Epithelial cell of prostate (primary cell): ENCODE data around the gene CNIH4.
"Not testable (repeated sequence)": the region's sequence is repeated elsewhere in the genome, so short reads cannot be mapped to it uniquely, and the experiment has no call there.

Experiments
- DNase-seq: peaks from one replicate; pipeline ENCODE4 v3.0.0-alpha.2; 2011; ENCODE audit warnings: low read depth, low spot score
- H3K27ac ChIP-seq: fragments of 450-650 bp; 2 replicates; pipeline ENCODE4 v1.5.1; 2017; ENCODE audit warnings: mild to moderate bottlenecking

The CNIH4 gene

DNA sequence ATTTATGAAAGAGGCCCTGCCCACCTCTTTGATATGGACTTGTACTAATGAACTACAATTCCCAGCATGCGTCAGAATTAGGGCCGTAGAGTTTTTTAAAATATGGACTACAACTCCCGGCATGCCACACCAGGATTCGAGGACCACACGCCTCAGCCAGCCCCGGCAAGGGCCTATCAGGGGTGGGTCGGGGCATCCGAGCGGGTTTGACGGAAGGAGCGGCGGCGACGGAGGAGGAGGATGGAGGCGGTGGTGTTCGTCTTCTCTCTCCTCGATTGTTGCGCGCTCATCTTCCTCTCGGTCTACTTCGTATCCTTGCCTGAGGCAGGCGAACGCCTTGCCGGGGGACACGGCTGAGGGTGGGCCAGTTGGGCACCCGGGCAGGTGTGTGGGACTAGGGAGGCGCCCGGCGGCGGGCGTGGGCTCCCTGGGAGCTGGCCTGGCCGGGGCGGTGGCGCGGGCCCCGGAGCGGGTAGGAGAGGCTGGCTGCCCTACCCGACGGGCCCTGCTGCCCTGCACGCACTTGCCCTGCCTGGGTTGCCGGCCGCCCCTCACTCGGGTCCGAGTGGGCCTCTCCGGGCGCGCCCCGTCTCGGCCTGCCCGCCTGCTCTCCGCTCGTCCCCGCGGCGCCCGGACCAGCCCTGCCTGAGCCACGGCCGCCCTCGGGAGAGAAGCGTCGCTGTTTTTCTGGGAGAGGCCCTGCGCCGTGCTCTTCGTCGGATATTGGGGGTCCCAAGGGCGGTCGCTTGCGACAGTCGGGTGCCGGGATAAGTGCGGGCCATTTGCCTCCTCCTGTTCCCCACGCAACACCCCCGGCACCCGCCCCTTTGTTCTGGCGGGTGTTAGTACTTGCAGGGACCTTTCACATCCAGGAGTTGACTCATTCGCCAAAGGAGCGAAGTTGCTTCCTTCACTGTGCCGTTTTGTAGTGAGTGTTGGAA lies at the start of gene CNIH4:
CNIH4 (plus strand) TSS at position 195 of the 941 bp plus-strand sequence; CDS start at position 241, 46 bp downstream.
- DNase-seq, result peak; percentile 69
- H3K27ac ChIP-seq, result peak within 1 kb of the TSS; percentile 81

DNA sequence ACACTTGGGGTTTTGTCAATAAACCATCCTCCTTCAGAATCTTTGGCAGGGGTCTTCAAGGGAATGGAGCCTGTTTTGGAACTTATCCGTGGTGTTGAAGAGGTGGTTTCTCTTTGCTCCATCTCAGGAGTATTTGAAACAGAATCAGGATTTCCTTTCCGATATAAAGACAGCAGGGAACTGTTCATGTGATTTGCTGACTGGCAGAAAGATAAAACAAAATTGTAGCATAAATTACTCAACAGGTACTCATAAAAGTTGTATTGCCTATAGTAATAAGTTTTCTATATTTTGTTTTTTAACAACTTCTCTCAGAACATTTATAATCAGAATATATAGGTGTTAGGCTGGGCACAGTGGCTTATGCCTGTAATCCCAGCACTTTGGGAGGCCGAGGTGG lies 48.6 kb upstream of the CNIH4 start:
- DNase-seq, result no peak
- H3K27ac ChIP-seq, result no peak overlapping the region

DNA sequence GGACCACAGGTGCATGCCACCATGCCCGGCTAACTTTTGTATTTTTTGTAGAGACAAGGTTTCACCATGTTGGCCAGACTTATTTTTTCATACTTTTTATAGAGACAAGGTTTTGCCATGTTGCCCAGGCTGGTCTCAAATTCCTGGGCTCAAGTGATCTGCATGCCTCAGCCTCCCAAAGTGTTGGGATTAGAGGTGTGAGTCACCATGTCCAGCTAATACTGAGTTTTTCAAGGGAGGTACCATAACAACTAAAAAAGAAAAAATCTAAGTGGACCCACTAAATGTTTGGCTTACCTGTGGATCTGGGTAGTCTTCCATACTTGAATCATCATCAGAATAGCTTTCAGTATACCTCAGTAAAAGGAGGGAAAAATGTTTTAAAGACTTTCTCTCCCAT lies 45.2 kb upstream of the CNIH4 start:
- H3K27ac ChIP-seq, DNase-seq: not testable (repeated sequence)

DNA sequence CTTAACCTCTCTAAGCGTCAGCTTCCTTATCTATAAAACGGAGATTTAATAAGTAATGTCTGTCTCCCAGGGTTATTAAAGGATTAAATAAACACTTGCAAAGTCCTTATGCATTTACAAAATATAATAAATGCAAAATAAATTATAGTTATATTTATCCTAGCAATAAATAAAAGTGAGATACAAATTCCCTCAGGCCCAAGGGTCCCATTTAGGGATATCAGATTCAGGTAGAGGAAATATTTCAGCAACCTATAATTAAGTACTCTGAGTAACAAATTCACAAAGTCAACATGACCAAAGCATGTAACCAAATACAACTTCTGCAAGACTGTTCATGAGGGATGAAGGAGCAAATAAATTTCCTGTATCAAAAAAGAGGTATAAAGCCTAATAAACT lies 44.7 kb upstream of the CNIH4 start:
- H3K27ac ChIP-seq, result no peak overlapping the region
- DNase-seq, result no peak

DNA sequence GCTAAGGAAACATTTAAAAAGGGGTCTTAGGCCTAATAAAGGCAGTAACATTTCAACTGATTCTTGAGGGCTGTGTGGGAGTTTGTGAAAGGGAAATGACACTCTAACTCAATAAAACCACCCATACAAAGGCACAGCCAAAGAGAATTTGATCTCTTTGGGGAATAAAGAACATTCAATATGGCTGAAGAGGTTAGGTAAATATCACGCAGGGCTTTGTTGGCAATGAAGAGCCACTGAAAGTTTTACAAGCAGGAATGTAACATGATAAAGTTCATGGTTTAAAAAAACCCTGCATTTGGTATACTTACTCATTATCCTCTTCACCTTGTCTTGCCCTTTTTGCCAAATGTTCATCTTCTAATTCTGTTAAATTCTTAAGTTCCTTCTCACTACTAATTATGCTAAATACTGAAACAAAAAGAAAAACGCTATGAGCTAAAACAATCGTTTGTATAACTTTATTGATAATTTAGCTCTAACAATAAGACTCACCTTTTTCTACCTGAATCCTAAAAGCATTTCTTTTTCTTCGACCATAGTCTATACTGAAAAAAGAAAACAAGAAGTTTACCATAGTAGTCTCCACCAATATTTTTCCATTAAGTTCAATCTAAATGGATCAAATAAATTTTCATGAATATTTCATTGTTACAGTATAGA lies 39.2 kb upstream of the CNIH4 start:
- no peak for DNase-seq
- no peak overlapping the region for H3K27ac ChIP-seq

DNA sequence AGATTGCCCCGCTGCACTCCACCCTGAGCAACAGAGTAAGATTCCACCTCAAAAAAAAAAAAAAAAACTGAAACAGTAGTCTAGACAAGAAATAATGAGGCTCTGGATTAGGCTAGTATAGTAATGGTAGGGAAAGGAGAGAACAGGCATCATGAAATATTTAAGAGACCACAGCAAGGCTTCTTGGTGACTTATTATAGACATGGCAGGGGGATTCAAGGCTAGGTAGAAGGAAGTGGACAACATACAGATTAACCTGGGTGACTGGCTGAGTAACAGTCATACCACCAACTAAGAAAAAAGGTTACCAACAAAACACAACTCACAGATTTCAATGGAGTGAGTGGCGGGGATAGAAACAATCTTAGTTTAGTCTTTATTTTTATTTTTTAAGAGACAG lies 35.0 kb upstream of the CNIH4 start:
- no peak overlapping the region for H3K27ac ChIP-seq
- DNase-seq, result no peak

DNA sequence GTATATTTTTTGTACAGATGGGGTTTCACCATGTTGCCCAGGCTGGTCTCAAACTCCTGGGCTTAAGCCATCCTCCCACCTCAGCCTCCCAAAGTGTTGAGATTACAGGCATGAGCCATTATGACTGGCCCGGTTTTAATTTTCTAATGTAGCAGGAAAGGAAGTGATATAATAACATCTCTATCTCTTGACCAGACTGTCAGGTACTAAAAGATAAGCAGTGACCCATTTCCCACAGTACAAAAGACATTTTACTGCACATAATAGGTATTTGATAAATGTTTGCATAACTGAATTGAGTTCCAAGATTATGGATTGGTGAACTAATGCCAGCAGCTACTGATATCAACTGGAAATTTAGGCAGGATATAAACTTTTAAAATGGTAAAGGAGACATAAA lies 30.7 kb upstream of the CNIH4 start:
- DNase-seq, result no peak
- no peak overlapping the region for H3K27ac ChIP-seq

DNA sequence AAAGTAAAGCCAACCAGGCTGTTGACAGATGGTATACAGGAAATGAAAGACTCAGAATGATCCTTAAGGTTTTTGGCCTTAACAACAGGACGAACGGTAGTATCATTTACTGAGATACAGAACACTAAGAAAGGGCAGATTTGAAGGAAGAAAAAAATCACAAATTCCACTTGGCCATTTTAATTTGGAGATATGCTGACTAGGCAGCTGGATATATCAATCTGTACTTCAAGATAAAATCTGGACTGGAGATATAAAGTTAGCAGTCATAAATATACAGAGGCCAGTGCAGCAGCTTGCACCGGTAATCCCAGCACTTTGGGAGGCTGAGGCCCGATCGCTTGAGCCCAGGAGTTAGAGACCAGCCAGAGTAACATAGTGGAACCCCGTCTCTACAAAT lies 28.0 kb upstream of the CNIH4 start:
- H3K27ac ChIP-seq, result no peak overlapping the region
- DNase-seq, result no peak

DNA sequence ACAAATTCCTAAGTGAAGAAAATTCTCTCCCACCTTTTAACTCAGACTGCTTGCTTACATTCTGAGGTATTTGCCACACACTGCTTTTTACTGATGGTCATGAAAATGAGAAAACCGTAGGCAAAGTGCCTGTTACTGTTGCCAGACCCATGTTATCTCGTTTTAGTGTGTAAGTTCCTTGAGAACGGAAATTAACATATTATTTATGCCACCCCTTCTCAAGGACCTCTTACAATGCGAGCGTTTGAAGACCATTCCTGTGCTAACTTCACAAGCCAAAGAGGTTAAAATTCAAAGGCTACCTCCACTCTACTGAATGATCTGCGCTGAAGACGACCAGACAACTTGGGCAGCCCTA lies 27.2 kb upstream of the CNIH4 start:
- DNase-seq, result no peak
- peak overlapping the region; percentile 89 for H3K27ac ChIP-seq

DNA sequence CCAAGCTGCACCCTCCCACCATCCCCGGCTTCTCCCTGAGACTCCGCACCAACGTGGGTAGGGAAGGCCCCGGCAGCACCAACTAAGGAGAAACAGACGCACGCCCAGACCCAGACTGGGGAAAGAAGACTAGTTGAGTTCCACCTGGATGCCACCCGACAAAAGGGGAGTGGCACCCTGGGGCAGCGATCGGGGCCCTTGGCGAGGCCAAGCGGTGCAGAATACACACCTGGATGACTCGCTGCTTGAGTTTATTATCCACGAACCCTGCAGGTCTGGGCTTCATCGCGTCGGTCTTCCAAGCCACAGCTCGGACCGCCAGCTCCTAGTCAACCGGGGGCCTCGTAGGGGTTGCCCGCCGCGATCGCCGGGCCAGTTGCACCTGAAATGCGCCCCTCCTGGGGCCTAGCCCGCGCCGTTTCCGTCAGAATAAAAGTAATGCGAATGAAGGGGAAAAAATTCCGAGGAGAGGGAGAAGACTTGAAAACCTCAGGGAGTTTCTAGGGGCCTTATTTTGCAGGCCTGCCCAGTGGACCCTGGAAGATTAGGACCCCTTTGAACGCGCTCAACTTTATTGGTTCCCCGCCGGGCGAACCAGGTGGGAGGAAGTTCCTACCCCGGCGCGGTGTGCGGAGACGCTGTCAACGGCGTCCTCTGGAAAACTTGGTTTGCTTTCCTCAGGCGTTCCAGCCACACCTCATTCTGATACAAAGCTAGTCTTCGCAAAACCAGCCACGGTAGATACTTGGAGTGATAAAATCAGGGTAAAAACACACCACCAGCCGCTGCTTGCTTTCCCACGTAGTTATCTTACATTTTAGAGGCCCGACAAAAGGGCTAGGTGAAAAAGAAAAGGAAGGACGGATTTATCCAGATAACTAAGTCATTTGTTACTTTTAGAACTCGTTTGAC lies 26.6 kb upstream of the CNIH4 start, which contains the start of gene NVL:
NVL (minus strand) TSS at position 331 of the 912 bp plus-strand sequence; CDS start at position 286, 45 bp downstream.
- H3K27ac ChIP-seq, result peak within 1 kb of the TSS; percentile 89
- DNase-seq, result peak; percentile 44

DNA sequence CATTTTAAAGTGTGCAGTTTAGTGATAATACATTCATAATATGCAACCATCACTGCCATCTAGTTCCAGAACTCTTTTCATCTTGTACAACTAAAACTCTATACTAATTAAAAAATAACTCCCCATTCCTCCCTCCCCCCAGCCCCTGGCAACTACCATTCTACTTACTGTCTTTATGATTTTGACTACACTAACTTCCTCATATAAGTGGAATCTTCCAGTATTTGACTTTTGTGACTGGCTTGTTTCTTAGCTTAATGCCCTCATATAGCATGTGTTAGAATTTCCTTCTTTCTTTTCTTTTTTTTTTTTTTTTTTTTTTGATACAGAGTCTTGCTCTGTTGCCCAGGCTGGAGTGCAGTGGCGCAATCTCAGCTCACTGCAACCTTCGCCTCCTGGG lies 25.4 kb upstream of the CNIH4 start:
- DNase-seq, result no peak
- H3K27ac ChIP-seq, result peak overlapping the region; percentile 89

DNA sequence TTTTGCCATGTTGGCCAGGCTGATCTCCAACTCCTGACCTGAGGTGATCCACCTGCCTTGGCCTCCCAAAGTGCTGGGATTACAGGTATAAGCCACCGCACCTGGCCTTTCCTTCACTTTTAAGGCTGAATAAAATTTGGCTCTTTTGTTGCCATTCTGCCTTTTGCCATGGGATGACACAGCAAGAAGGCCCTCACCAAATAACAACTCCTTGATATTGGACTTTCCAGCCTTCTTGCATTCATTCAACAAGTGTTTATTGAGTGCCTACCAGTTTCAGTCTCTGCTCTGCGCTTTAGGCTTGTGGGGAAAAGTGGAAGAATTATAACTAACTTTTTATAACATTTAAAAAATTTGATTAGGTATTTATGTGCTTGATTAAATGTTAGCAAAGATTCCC lies 24.9 kb upstream of the CNIH4 start:
- no peak overlapping the region for H3K27ac ChIP-seq
- DNase-seq, result no peak

DNA sequence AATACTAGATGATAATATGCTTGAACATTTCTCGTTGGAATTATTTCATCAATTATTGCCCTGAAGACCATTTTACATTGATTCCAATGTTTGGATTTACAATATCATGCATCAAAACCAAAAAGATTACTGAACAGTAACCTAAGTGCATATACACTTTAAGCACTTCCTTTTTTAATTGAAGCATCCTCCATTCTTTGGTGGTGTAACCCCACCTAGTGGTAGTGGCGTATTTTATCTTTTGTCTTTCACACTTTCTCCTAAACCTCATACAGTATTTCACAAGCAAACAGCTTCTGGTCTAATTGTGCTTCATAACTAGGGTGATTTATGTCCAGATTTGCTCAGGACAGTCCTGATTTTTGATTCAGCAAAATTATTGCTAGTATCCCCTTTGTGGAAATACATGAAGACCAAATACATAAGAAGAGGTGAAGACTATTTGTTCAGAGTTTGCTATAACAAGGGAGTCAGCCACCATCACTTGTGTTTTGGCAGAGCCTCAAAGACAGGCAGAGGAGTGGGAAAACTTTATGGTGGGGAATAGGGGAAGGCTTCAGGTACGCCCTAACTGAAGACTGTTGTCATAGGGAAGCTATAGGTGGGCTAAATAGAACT lies 23.3 kb upstream of the CNIH4 start:
- DNase-seq, result no peak
- H3K27ac ChIP-seq, result no peak overlapping the region

DNA sequence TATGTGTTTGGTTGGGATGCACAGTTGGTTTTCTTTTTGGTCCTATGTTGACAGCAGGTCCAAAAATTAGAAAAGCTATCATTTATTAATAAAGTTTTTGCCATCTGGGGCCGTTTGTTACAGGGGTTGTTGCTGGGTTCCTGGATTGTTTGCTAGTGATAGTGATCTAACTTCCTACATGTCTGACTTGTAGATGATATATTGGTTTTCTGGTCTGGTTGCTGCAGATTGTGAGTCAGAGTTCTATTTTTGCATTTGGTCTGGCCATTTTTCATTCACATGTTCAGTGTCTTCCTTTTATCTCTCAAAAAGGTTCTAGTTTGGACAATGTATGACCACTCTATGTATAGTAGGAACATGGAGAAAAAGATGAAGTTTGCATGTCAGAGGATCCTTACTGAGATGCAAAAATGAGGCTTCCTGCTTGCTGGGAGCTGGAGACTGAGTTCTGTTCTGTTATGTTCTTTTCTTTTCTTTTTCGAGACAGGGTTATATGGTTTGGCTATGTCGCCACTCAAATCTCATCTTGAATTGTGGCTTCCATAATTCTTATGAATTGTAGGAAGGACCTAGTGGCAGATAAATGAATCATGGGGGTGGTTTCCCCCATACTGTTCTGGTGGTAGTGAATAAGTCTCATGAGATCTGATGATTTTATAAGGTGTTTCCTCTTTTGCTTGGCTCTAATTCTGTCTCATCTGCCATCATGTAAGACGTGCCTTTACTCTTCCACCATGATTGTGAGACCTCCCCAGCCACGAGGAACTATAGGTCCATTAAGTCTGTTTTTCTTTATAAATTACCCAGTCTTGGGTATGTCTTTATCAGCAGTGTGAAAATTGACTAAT lies 22.5 kb upstream of the CNIH4 start:
- H3K27ac ChIP-seq, result no peak overlapping the region
- DNase-seq, result no peak

DNA sequence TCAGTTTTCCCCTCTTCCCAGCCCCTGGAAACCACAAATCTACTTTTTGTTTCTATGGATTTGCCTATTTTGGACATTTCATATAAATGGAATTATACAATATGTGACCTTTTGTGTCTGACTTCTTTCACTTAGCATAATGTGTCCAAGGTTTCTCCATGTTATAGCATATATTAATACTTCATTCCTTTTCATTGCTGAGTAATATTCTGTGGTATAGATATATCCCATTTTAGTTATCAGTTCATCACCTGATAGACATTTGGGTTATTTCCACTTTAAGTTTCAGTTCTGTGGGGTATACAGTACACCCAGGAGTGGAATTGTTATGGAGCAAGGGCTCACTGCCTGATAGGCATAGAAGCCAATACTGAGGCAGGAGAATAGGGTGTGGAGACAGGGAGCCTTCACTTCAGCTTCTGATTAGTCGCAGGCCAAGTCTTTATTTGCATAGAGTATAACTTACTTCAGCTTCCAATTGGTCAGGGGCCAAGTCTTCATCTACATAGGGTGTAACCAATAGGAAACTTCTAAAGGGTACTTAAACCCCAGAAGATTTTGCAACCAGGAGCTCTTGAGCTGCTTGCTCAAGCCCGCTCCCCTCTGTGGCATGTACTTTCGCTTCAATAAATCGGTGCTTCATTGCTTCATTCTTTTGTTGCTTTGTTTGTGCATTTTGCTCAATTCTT lies 18.4 kb upstream of the CNIH4 start:
- no peak overlapping the region for H3K27ac ChIP-seq
- no peak for DNase-seq

DNA sequence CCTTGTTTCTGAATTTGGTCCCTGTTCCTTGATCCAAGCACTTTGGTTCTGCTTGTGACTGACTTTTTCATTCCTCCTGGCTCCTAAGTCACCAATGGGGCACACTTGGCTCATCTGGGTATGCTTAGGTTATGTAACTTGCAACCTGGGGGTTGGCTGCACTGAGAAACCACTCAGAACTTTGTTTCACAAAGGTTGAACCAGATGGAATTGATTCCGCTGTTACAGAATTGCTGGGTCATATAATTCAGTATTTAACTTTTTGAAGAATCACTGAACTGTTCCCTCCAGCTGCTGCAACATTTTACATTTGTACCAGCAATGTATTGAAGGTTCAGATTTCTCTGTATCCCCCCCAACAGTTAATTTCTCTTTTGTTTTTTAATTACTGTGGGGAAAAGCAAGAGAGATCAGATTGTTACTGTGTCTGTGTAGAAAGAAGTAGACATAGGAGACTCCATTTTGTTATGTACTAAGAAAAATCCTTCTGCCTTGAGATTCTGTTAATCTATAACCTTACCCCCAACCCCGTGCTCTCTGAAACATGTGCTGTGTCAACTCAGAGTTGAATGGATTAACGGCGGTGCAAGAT lies 17.1 kb upstream of the CNIH4 start:
- no peak overlapping the region for H3K27ac ChIP-seq
- no peak for DNase-seq

DNA sequence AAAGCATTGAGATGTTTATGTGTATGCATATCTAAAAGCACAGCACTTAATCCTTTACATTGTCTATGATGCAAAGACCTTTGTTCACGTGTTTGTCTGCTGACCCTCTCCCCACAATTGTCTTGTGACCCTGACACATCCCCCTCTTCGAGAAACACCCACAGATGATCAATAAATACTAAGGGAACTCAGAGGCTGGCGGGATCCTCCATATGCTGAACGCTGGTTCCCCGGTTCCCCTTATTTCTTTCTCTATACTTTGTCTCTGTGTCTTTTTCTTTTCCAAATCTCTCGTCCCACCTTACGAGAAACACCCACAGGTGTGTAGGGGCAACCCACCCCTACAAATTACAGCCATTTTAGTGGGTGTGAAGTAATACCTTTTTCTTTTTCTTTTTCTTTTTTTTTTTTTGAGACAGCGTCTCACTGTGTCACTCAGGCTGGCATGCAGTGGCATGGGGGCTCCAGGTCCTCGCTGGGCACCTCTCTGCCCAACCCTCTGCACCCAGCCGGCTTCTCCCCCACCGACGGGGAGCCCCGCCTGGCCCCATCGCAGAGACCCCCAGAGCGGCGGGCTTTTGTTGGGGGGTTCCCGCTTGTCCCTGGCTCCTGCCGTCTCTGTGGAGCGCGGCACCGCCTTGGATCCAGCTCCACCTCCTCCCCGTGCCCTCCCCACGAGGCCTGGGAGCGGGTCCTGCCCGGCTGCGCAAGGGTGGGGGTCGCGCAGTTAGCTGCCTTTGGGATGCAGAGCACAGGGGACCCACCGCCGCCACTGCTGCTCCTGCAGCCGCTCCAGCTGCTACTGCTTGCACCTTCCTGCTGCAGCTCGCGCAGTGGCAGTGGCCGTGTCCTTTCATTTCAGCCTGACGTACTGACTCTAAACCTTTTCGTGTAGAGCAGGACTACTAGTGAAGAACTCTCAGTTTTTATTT lies 16.0 kb upstream of the CNIH4 start:
- DNase-seq, H3K27ac ChIP-seq: not testable (repeated sequence)
